ENCODE results near the gene OPA3. TPM values are rescaled to one million over a fixed set of nuclear protein-coding genes. Genes with fewer than 3 reads are reported as not detected.

Gene OPA3
- total and polyA plus RNA-seq, 10 of the 15 experiments (the other 5 are each of a cell fraction or from before 2014, with no cell fraction given): 2.2 to 24.3 (median 13.3) TPM

- 44% methylated on average over 37 of the region's 37 CpGs for WGBS (ENCODE audit: insufficient coverage, insufficient replicate concordance, low lambda C conversion rate, missing lambda C conversion rate)
- ChIA-PET RAD21 (ENCODE audit: unreplicated experiment) (no interaction called here), POLR2A (interaction anchor here (0.6 to 2.5 kb wide), 4 partner anchors 11 to 44 kb away, joined by 3 to 8 read pairs (median 4); no protein-coding TSS in a partner anchor), SMC1A (ENCODE audit: uncharacterized antibody, unreplicated experiment) (interaction anchor here (0.6 kb wide), 1 partner anchor 74 kb away, joined by 3 read pairs; no protein-coding TSS in a partner anchor), CTCF (interaction anchor here (0.6 to 6.6 kb wide), 5 partner anchors 9 to 410 kb away, joined by 3 to 65 read pairs (median 3); no protein-coding TSS in a partner anchor)
- Histone ChIP-seq H3K9me3 (replicated peaks; ENCODE audit: control insufficient read depth, insufficient read depth, low read length) (no peaks in the 10 kb centered on the region; the same call in 2 of the 3 replicates), H3K4me2 (ENCODE audit: control insufficient read depth, insufficient read depth) (peak overlapping the region; percentile 53; the same call in 1 of the 2 replicates), H3K4me3 (no peak overlapping the region), H4K20me1 (ENCODE audit: control insufficient read depth, insufficient read depth) (peaks cover 6% of the 10 kb centered on the region; the same call in 1 of the 2 replicates), H3K36me3 (ENCODE audit: control insufficient read depth in 2 of 2, insufficient read depth in 2 of 2, low read length in 1 of 2) (no peaks in the 10 kb centered on the region), H3K27ac (ENCODE audit: control insufficient read depth, insufficient read depth) (no peak overlapping the region), H3K4me1 (ENCODE audit: control insufficient read depth, insufficient read depth, low read length) (peaks cover 30% of the 10 kb centered on the region), H3K27me3 (replicated peaks in 1 of 2; ENCODE audit: control insufficient read depth in 2 of 2, insufficient read depth in 2 of 2, low read length in 1 of 2) (peaks cover 0 to 9% of the 10 kb centered on the region in 2 experiments; a peak in 3 of 4 replicates), H3K9ac (ENCODE audit: control insufficient read depth, insufficient read depth, low read length) (no peak overlapping the region), H3K79me2 (ENCODE audit: control insufficient read depth, insufficient read depth, low read length) (no peaks in the 10 kb centered on the region), H2AFZ (ENCODE audit: control insufficient read depth, low read depth, low read length) (no peak overlapping the region)
- intact Hi-C loops (cut with micrococcal nuclease; ENCODE audit: unreplicated experiment) (loop anchor here (5.0 kb wide), 1 partner anchor 73 kb away; no protein-coding TSS in a partner anchor), in situ Hi-C loops (cut with MboI) (no loop called here)
- TF ChIP-seq MAX (IDR thresholded peaks at IDR 0.05; ENCODE audit: low read depth, low read length) (0 out of 2 replicates have a peak, but pooled peaks have one; percentile 30), ZNF592 (IDR thresholded peaks at IDR 0.05) (no peak), GATAD2B (conservative IDR thresholded peaks at IDR 0.05; ENCODE audit: low read depth) (no peak), TAF1 (IDR thresholded peaks at IDR 0.05; ENCODE audit: borderline replicate concordance, low read depth, low read length) (no peak), RBBP5 (conservative IDR thresholded peaks at IDR 0.05) (no peak), USF1 (IDR thresholded peaks at IDR 0.05; ENCODE audit: borderline replicate concordance, extremely low read length, insufficient read depth, low read depth, low read length) (peak; percentile 44), NR2C2 (IDR thresholded peaks at IDR 0.05; ENCODE audit: borderline replicate concordance, control insufficient read depth, insufficient read length, low read depth) (no peak), EZH2 (IDR thresholded peaks at IDR 0.05; ENCODE audit: borderline replicate concordance, control insufficient read depth, low read depth, low read length) (no peak), YBX1 (IDR thresholded peaks at IDR 0.05) (no peak), BHLHE40 (IDR thresholded peaks at IDR 0.05; ENCODE audit: borderline replicate concordance in 1 of 2, low read depth in 2 of 2, low read length in 1 of 2) (0 out of 4 replicates have a peak, but pooled peaks of 1 of the 2 experiments have one; percentile 13), HDAC6 (IDR thresholded peaks at IDR 0.05; ENCODE audit: unreplicated experiment) (no peak), SRF (IDR thresholded peaks at IDR 0.05; ENCODE audit: low read depth in 2 of 2, low read length in 2 of 2) (no peak), ZBTB33 (IDR thresholded peaks at IDR 0.05) (no peak), ZNF622 (IDR thresholded peaks at IDR 0.05) (no peak)
- peak; percentile 71 for ATAC-seq
- FAIRE-seq: peak; percentile 65
- no peak for DNase-seq (ENCODE audit: low read depth, low spot score)
- no TSS peak for BruUV-seq (replicated peaks)
Observed at GRCh38 chr19:45499196-45500180, 85.1 kb downstream of the OPA3 start.

Measured in GM12878 (cell line).